DMS153 (cell line): ENCODE measurements around the gene LMF2.
A peak's percentile ranks its signal among the peaks of the same experiment; 100 is the strongest.

Experiments
- DNase-seq: peaks from one replicate; lab custom pipeline; 2025; lab: John Stamatoyannopoulos, UW

LMF2 gene

DNA sequence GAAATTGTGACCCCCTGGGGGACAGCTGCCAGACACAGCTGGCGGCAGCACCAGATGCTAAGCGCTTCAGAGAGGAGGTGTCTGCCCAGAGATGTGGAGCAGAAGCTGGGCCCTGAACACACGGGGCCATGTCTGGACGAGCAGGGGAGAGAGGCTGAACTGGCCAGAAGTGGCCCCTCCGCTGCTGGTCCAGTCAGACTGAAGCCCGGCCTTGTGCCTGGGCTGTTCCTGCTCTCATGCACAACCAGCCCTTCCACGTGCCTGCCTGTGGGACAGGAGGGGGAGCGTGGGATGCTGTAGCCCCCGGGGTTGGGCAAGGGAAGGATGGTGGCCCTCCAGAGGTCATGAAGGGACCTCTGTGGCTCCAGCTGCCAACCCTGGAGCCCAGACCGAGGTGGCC, 24.4 kb downstream of the LMF2 start:
- no peak for DNase-seq

DNA sequence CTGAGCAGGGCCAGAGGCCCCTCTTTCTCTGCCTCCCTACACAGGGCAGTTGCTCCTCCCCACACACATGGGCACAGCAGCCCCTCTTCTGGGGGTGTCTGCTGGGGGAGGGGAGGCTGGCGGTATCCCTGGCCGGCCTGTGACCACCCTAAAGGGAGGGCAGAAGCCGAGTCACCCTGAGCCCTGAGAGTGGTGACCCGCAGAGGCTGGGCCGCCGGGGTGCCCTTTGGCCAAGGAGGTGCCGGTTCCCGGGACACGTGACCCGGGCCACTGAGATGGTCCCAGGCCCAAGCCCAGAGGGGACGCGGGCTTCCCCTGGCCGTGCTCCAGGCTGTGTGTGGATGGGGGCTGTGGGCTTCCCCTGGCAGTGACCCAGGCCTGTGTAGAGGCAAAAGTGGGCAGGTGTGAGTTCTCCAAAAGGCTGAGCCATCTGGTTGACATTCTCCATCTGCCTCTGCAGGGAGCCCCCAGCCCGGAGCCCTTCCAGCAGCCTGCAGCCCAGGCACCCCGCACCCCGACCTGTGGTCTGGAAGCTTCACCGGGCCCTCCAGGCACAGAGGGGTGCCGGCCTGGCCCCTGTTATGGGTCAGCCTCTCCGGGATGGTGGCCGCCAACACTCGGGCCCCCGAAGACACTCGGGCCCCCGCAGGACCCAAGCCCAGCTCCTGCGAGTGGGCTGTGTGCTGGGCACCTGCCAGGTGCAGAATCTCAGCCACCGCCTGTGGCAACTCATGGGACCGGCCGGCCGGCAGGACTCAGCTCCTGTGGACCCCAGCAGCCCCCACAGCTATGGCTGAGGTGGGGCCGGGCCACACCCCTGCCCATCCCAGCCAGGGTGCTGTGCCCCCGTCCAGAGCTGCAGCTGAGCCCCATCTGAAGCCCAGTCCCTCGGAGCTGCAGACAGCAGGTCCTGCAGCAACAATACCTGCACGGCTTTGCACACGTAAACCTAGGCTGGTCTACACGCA, 25.1 kb downstream of the LMF2 start:
- DNase-seq, result no peak

DNA sequence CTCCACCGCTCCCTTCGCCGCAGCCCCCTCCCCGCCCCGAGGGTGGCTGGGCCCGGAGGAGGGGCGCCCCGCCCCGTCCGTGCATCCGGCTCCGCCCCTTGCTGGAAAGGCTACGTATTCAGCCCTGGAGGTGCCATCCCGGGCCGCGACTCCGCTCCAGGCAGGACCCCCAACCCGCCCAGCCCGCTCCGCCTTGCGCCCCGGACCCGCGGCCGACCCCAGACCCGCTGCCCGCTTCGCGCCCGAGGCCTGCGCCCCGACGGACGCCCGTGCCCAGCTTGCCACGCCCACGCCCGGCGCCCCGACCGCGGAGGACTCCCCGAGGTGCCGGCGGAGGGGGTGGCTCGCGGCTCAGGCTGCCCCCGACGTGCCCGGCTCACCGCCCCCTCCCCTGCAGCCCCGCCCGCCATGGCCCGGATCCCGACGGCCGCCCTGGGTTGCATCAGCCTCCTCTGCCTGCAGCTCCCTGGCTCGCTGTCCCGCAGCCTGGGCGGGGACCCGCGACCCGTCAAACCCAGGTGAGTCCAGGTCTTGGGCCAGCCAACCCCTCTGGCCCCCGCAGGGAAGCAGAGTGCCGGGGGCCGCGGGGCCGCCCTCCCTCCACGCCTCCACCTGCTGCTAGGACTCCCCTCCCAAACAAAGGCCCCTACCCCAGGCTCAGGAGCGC, 25.9 kb downstream of the LMF2 start, which contains the start of gene ADM2:
Gene ADM2 (plus strand): TSS at position 104 of the 667 bp plus-strand sequence. CDS start 305 bp downstream, at position 409.
- no peak for DNase-seq

DNA sequence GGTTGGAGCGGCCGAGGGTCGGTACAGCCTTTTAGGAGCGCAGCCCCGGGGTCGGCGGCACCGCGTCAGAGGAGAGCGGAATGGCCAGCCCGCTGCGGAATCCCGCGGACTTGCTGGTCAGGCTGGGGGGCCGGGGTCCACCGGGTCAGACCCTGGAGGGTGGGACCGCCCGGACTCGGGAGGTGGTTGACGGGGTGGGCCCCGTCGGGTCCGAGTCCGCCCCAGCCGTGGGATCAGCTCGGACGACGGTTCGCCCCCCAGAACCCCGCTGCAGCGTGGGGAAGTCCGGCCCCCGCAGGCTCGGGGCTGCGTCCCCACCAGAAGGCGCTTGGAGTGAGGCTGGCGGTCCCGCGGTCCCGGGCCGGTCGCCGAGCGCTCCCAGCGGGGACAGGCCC, 26.5 kb downstream of the LMF2 start:
- no peak for DNase-seq

DNA sequence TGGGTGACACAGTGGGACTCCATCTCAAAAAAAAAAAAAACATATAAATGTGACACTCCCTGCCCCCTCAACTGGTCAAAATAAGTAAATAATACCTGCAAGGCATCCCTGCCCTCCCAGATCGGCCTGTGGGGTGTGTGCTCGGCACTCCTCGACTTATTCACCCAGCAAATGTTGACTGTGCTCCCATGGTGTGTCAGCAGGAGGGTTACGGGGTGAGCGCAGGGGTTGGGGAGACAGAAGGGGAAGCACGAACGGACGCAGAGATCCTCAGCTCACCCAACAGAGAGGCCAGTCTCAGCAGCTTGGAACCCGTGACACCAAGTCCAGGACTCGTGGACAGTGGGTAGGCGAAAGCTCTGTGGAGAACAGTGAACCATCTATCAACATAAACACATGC, 27.8 kb downstream of the LMF2 start:
- no peak for DNase-seq

DNA sequence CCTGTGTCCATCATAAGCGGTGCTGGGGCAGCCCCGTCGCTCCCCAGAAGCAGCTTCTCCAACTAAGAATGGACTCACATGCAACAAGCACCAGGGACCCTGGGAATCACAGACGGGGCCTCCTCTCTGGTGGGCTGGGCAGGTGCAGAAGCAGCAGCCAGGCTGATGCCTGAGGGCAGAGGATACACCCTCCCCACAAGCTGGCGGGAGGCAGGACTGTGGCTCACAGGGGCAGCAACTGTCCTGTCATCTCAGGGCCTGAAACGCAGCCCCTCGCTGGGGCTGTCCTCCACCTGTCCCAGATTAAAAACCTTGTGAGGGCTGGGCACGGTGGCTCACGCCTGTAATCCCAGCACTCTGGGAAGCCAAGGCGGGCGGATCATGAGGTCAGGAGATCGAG, 29.6 kb downstream of the LMF2 start:
- no peak for DNase-seq

DNA sequence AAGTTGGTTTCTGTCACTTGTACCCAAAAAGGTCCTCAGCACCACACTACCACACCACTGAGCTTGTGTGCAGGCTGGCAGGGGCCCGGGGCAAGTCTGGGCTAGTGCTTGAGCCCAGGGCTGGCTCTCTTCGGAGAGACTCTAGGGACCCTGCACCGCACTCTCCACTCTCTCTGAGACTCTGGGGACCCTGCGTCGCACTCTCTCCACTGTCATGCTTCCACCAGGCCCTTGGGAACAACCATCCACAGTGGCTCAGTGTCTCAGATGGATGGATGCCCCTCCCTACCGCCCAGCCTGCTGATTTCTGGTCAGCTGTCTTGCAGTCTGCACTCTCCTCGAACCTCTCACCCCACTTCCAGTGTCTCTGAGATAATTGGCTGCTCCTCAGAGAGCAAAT, 30.6 kb downstream of the LMF2 start:
- DNase-seq, result no peak

DNA sequence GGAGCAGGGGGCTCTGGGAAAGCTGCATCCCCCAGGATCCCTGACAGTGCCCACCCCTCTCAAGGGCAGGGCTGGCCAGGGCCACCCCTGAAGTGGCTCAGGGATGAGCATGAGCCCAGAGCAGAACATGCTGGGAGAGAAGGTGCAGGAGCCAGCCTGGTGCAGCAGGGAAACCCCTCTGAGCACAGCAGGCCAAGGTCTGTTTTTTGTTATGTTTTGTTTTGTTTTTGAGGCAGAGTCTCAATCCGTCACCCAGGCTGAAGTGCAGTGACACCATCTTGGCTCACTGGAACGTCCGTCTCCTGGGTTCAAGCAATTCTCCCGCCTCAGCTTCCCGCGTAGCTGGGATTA, 31.9 kb downstream of the LMF2 start:
- no peak for DNase-seq

DNA sequence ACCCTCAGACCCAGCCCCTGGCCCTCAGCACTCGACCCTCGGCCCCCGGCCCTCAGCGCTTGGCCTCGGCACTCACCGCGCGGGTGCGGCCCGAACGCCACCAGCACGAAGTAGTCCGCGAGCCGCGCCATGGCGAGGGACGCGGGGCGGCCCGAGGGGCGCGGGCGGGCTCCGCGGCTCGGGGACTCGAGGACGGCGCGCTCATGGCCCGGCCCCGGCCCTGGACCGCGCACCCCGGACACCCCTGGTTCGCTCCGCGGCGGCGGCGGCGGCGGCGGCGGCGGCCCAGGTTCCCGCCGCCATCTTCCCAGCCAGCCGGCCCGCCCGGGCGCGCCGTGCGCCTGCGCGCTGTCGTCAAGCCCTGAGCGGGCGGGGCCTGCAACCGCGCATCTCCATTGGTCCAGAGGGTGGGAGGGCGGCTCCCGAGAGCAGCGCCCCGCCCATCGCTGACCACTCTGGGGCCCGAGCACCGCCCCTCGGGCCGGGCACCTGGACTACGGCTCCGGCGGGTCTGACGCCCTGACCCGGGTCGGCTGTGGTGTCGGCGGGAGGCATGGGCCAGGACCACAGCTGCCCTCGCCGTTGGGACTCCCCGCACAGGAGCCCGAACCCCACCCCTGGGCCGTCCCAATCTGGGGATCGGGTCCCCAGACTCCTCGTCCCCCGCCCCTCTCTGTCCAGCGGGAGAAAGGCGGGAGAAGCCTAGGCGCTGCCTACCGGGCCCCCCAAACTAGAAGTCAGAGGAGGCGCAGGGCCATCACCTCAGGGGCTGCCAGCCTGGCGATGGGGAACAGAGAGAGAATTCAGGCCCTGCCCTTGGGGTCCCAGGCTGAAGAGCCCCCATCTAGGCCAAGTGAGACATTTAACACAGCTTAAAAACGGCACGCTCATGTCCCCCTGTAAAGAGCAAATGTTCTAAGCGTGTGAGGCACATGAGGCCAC, 32.5 kb downstream of the LMF2 start, which contains the start of gene SBF1:
Gene SBF1 (minus strand): TSS at position 326 of the 942 bp plus-strand sequence. CDS start 195 bp downstream, at position 131.
- DNase-seq, result peak; percentile 68

DNA sequence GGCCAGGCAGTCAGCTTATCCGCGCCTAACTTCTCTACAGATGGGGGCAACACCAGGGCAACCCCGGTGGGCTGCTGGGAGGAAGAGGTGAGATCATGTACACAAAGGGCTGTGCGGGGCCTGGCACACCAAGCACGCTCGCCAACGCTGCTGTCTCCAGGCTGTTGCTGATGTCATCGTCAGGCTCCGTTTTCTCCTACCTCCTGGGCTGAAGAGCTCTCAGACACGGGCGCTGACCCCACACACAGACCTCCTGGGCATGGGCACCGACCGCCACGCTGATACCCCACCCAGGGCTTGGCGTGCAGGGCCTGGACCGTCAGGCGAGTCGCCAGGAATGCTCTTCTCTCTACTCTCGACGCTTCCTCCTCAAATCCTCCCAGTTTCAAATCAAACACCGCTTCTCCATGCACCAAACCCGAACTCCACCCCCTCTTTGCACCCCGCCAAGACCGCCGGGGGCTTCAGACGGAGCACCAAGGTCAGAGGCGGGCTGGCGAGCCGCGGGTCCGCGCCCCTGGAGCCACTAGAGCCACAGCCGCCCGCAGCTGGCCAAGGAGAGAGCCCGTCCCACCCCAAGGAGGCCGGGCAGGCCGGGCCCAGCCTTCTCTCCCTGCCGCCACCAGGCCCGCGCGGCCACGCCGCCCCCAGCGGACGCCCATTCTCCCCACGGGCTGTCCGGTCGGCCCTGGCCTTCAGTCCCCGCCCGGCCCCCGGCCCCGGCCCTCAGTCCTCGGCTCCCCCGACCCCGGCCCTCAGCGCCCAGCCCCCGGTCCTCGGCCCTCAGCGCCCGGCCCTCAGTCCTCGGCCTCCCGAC, 33.4 kb downstream of the LMF2 start:
- DNase-seq, result no peak

DNA sequence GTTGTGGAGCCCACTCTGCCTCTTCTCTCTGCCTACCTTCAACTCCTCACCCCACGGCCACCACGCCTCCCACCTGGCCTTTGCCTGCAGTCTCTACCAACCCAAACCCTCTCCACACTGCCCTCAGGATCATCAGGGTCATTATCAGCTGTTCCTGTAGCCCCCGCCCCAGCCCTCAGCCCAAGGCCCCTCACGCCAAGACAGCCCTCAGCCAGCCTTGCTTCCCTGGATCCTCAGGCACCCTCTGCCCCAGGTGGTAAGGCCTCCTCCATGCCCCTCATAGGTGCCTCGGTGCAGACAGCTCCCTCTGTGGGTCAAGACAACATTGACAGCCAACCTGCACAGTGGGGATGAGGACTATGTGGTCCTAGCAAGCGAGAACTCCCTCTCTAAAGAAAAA, 34.4 kb downstream of the LMF2 start:
- DNase-seq, result no peak

DNA sequence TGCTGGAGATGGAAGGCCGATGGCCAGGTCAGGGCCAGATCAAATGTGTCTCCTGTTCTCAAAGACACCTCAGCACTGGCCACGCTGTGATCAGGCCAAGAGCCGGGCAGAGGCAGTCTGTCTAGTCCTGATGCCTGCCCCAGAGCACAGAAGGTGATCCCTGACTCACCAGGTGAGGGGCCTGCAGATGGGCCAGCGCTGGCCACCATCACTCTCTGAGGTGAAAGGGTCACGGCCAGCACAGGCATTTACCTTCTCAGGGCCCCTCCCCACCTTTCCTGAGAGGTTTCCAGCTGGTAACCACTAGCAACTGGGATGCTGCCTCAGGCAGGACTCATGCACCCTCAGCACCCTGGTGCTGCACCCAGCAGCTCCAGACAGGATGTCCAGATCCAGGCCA, 35.5 kb downstream of the LMF2 start:
- no peak for DNase-seq

DNA sequence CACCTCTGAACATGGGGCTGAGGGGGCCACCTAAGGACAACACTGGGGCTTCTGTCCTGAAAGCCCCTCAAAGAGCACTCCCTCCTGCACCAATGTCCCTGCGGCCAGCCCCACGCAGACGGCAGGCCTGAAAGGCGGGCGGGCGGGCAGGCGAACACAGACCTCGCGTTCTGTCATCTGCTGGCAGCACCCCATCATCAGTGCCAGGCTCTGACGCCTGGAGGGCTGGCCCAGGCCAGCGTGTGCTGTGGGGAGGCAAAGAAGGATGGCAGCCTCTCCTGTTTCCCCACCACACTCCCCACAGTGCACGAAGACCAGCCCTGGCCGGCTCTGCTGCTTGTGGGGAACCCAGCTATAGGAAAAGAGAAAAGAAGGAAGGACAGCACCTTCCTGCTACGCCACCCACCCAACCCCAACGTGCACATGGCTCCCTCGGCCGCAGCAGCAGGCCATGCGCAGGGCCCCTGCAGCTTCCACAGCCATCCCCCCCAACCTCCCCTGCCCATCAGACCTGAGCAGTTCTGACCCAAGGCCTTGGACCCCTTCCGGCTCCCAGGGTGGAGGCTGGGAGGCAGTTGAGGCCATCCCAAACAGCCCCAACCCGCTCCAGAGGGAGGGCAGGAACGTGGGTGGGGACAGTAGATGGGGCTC, 36.2 kb downstream of the LMF2 start:
- DNase-seq, result no peak

DNA sequence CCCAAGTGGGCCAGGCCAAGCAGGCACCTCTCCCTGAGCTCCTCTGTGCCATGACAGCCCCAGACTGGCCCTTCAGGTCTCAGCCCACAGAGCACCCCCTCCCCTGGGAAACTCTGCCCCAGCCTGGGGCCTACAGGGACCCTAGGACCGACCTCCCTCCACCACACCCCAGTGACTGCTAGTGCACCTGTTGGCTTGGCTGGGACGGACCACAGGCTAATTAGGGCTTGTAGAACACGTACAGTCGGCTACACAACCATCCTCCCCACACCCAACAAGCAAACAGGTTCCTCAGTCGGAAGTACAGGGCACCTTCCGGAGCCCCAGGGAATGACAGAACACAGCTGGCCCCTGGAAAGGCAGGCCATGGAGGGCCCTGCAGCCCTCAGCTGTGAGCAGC, 37.0 kb downstream of the LMF2 start:
- no peak for DNase-seq

DNA sequence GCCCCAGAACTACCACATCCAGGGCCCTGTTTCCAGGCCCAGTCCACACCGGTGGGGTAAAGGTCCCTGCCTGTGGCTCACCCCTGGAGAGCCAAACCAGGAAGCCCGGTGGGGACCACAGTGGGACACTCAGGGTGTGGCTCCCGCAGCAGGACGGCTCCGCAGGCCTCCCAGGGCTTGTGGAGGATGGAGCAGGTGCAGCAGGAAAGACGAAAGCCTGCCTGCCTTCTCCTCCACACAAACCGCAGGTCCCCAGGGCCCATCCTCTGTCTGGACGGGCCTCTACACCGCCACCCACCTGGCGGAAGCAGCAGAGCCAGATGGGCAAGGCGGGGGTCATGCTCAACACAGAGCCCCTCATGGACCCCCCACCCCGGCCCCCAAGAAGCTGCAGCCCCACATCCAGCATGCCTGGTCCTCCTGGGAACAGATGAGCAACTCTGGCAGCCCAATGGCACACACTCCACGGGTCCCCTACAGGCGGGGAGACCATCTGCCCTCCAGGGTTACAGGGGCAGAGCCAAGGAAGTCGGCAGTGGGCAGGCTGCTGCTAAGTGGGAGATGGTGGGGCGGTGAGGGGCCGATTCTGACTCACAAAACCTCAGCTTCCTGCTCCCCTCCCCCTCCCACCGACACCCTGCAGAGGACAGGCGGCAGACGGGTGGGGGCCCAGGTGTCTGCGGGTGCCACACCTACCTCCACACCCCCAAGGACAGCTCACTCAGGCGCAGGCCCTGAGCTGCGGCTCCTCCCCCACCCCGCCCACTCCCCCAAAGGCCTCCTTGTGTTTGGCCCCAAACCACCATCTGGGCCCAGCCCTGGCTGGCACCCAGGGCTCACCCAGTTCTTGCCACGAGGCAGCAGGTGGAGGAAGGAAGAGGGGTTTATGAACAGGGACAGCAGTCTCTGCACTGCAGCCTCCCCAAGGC, 37.9 kb downstream of the LMF2 start:
- peak; percentile 87 for DNase-seq

DNA sequence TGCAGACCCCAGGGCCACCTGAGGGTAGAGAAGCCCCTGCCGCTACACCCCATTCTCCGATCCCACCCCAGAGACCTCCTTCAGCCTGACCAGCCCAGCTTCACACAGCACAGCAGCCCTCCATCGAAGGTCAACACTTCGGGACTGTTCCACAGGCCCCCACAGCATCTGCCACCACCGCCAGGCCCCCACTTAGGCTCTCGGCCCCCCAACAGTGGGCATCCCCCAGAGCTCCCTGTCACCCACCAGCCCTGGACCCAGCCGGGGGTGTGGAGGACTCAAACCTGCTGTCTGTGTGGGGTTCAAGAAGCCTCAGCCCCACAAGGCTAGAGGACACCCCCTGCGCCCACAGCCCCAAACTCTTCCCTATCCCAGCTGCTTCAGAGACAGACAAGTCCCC, 38.9 kb downstream of the LMF2 start:
- DNase-seq, result no peak

DNA sequence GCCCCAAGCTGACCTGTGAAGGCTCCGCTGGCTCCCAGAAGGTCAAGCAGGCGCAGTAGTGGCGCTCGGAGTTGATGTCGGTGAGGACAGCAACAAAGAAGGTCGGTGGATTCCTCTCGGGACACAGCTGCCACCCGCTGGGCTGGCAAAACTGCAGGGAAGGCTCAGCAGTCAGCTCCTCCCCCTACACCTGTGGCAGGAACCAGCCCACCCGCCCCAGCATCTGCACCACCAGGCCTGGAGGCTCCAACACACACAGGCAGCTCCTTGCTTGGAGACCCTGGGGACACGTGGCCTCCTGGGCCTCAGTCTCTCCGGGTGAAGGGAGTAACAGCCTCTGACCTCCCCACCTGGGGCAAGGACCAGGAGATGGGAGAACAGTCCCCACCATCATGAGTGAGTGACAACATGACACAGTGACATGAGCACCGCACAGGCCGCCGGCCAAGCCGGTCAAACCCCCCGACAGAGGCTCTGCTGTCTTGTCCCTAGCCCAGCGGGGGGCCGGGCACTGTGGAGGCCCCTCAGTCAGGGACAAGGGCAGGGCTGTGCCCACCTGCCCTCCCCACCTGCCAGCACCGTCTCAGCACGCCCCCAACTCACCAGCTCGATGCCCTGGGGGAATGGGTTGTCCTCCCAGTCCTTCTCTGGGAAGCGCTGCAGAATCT, 39.6 kb downstream of the LMF2 start:
- no peak for DNase-seq

DNA sequence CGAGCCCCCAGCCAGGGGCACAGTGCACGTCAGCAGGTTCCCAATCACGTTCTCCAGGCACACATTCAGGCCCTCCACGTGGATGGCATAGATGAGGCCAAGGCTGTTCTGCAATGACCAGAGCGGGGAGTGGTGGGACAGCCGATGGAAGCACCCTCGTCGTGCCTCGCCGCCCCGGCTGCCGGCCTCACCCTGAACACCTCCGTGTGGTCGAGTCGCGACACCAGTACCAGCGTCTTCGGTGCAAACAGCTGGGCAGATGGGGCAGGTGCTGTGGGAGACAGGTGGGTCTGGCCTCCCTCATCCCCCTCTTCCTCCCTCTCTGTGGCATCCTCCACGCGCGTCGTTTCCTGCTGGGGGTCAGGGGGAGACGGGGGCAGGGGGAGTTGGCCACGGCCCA, 40.2 kb downstream of the LMF2 start:
- DNase-seq, result no peak
